ENCODE data around the gene CHSY1. TPM values are rescaled to one million over a fixed set of nuclear protein-coding genes. Genes with fewer than 3 reads are reported as not detected.
A peak's percentile ranks its signal among the peaks of the same experiment; 100 is the strongest.

CHSY1 gene
- total and polyA plus RNA-seq, 2 of the 13 experiments (the other 11 are each of a cell fraction or from before 2014, with no cell fraction given) = 13.3 to 13.7 TPM

GRCh38 chr15:101277038-101277822, 25.4 kb upstream of the CHSY1 start, which contains the start of gene SELENOS (continued):
- TF ChIP-seq DNMT1 (CRISPR knock-in tag; IDR thresholded peaks at IDR 0.05) (peak; percentile 58; the same call in 1 of the 2 replicates), ELF3 (CRISPR knock-in tag; IDR thresholded peaks at IDR 0.05) (no peak), CREB3 (CRISPR knock-in tag; IDR thresholded peaks at IDR 0.05) (peak; percentile 73; the same call in 1 of the 2 replicates), NFAT5 (CRISPR knock-in tag; IDR thresholded peaks at IDR 0.05) (peak; percentile 35; the same call in 1 of the 2 replicates), PLSCR1 (CRISPR knock-in tag; IDR thresholded peaks at IDR 0.05; ENCODE audit: borderline replicate concordance) (no peak), ZFP36L2 (CRISPR knock-in tag; IDR thresholded peaks at IDR 0.05) (no peak), ZNF280D (CRISPR knock-in tag; IDR thresholded peaks at IDR 0.05) (no peak), ZNF441 (CRISPR knock-in tag; IDR thresholded peaks at IDR 0.05; ENCODE audit: borderline replicate concordance) (0 out of 2 replicates have a peak, but pooled peaks have one; percentile 19), ZNF235 (CRISPR knock-in tag; IDR thresholded peaks at IDR 0.05; ENCODE audit: borderline replicate concordance) (no peak), ZBTB3 (CRISPR knock-in tag; IDR thresholded peaks at IDR 0.05; ENCODE audit: borderline replicate concordance, low read depth) (peak; percentile 44; the same call in 1 of the 2 replicates), ARNT (IDR thresholded peaks at IDR 0.05) (no peak), ATF1 (CRISPR knock-in tag; IDR thresholded peaks at IDR 0.05) (no peak), ZNF484 (CRISPR knock-in tag; IDR thresholded peaks at IDR 0.05; ENCODE audit: borderline replicate concordance, low read depth) (no peak), ZMYM2 (CRISPR knock-in tag; IDR thresholded peaks at IDR 0.05) (no peak), EHMT2 (IDR thresholded peaks at IDR 0.05; ENCODE audit: borderline replicate concordance, low read depth, low read length) (no peak), CHD2 (IDR thresholded peaks at IDR 0.05; ENCODE audit: low read depth, low read length) (no peak), RCOR2 (CRISPR knock-in tag; IDR thresholded peaks at IDR 0.05) (no peak), FOXC1 (CRISPR knock-in tag; IDR thresholded peaks at IDR 0.05; ENCODE audit: borderline replicate concordance) (no peak)

Data from HepG2 (cell line).